ENCODE measurements around the gene WDR83. TPM values are rescaled to one million over a fixed set of nuclear protein-coding genes. Genes with fewer than 3 reads are reported as not detected.
"Not testable (repeated sequence)": the region's sequence is repeated elsewhere in the genome, so short reads cannot be mapped to it uniquely, and the experiment has no call there.

Gene WDR83
- total and polyA plus RNA-seq, 4 donors, result 9.3 to 37.6 (median 21.1) TPM

DNA sequence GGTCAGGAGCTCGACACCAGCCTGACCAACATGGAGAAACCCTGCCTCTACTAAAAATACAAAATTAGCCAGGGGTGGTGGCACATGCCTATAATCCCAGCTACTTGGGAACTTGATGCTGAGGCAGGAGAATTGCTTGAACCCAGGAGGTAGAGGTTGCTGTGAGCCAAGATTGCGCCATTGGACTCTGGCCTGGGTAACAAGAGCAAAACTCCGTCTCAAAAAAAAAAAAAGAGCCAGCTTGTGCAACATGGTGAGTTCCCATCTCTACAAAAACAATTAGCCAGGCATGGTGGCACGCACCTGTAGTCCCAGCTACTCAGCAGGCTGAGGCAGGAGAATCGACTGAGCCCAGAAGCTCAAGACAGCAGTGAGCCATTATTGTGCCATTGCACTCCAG is 11.4 kb downstream of the WDR83 start:
- DNase-seq (ENCODE audit: low read depth in 4 of 6, low spot score in 6 of 6); H3K27ac ChIP-seq (ENCODE audit: low read depth, low read length); H3K27me3 ChIP-seq (ENCODE audit: control insufficient read depth, insufficient read depth, low read length); H3K9me3 ChIP-seq (ENCODE audit: control insufficient read depth, insufficient read depth, low read length); H3K4me3 ChIP-seq (ENCODE audit: low read depth, low read length): not testable (repeated sequence)
- peaks cover 21% of the 10 kb centered on the region for H3K4me1 ChIP-seq (ENCODE audit: control insufficient read depth, insufficient read depth, low read length)
- WGBS (ENCODE audit: insufficient coverage), result 94% methylated on average over 2 of the region's 5 CpGs
- H3K36me3 ChIP-seq (ENCODE audit: control insufficient read depth, insufficient read depth, low read length), result peaks cover 70% of the 10 kb centered on the region

DNA sequence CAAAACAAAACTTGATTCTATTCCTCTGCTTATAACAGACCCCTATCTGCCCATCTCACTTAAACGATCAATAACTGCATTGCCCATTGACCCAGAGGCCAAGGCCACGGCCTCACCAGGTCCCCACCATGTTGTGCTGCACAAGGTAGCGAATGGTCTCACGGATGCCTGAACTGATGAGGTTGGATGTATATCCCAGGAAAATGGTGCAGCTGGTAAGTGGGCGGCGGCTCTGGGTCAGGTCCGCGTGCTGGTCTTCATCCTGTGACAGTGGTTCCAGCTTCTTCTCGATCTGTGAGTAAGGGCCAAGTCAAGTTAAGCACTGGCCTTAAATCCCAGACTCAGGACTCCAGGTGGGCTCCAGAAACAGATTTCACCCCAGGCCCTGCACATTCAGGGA is 13.4 kb downstream of the WDR83 start:
- 97% methylated on average over 9 of the region's 9 CpGs for WGBS (ENCODE audit: insufficient coverage)
- Histone ChIP-seq H3K4me1 (ENCODE audit: control insufficient read depth, insufficient read depth, low read length) (peaks cover 21% of the 10 kb centered on the region), H3K27me3 (ENCODE audit: control insufficient read depth, insufficient read depth, low read length) (no peaks in the 10 kb centered on the region), H3K9me3 (ENCODE audit: control insufficient read depth, insufficient read depth, low read length) (no peaks in the 10 kb centered on the region), H3K27ac (ENCODE audit: low read depth, low read length) (no peak overlapping the region), H3K36me3 (ENCODE audit: control insufficient read depth, insufficient read depth, low read length) (peaks cover 50% of the 10 kb centered on the region), H3K4me3 (ENCODE audit: low read depth, low read length) (no peak overlapping the region)
- no peak for DNase-seq (ENCODE audit: low read depth in 4 of 6, low spot score in 6 of 6)

DNA sequence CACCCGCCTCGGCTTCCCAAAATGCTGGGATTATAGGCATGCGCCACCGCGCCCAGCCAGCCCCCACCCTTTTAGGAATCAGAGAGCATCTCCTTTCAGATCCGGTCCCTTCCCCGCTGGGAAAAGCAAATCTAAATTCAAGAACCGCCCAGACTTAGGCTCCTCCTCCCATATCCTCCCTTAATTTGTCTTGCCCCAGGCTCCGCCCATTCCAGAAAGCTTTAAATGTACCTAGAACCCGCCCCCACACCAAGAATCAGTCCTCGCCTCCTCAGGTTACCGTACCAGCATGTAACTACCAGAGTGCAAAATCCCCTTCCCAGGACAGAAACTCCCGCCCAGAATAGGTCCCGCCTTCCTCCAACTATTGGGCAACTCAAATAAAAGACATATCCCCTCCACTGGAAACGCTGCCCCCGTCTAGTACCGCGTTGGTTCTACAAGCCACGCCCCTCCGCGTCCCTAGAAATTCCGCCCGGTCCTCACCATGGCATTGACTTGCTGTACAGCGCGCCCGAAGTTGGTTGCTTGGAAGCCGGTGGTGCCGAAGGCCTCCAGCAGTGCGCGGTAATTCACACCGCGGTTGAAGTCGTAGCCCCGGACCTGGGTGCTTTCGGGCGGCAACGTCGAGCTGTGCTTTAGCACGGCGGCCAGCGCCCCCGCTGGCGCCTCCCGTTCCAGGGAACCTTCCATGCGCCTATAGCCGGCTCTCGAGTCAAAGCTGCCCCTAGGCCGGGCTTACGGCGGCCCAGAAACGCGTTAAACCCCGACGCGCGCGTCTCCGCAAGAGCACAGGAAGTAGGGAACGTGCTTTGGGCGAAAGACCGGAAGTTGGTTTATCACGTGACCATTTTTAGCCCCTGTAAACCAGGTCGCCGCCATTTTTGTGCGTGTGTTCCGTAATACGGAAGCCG is 14.7 kb downstream of the WDR83 start, which contains the start of gene DHPS:
DHPS (minus strand) TSS at position 807 of the 914 bp plus-strand sequence; CDS start at position 693, 114 bp downstream.
- WGBS (ENCODE audit: insufficient coverage), result under 1% methylated on average over 68 of the region's 68 CpGs
- Histone ChIP-seq H3K27ac (ENCODE audit: low read depth, low read length) (peak within 1 kb of the TSS; percentile 96), H3K9me3 (ENCODE audit: control insufficient read depth, insufficient read depth, low read length) (no peaks in the 10 kb centered on the region), H3K4me1 (ENCODE audit: control insufficient read depth, insufficient read depth, low read length) (peaks cover 21% of the 10 kb centered on the region), H3K27me3 (ENCODE audit: control insufficient read depth, insufficient read depth, low read length) (no peaks in the 10 kb centered on the region), H3K36me3 (ENCODE audit: control insufficient read depth, insufficient read depth, low read length) (peaks cover 37% of the 10 kb centered on the region), H3K4me3 (ENCODE audit: low read depth, low read length) (peak within 1 kb of the TSS; percentile 99)
- DNase-seq (ENCODE audit: low read depth in 4 of 6, low spot score in 6 of 6), result peak; percentile 88 to 99 (median 96)

DNA sequence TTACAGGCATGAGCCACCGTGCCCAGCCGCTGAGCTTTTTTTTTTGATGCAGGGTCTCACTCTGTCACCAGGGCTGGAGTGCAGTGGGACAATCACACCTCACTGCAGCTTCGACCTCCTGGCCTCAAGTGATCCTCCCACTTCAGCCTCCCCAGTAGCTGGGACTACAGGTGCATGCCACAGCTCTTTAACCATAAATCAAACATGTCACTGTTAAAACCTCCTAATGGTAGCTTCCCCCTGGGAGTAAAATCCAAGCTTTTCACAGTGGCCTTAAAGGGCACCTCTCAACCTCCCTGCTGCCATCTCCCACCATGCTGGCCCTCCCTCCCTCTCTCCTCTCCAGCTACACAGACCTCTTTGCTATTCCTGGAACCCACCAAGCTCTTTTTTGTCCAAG is 19.2 kb downstream of the WDR83 start:
- no peak overlapping the region for H3K4me3 ChIP-seq (ENCODE audit: low read depth, low read length)
- peaks cover 35% of the 10 kb centered on the region for H3K36me3 ChIP-seq (ENCODE audit: control insufficient read depth, insufficient read depth, low read length)
- H3K27ac ChIP-seq (ENCODE audit: low read depth, low read length), result no peak overlapping the region
- H3K4me1 ChIP-seq (ENCODE audit: control insufficient read depth, insufficient read depth, low read length), result peaks cover 8% of the 10 kb centered on the region
- H3K9me3 ChIP-seq (ENCODE audit: control insufficient read depth, insufficient read depth, low read length), result no peaks in the 10 kb centered on the region
- H3K27me3 ChIP-seq (ENCODE audit: control insufficient read depth, insufficient read depth, low read length), result no peaks in the 10 kb centered on the region
- WGBS (ENCODE audit: insufficient coverage), result 90% methylated on average over 3 of the region's 3 CpGs
- no peak for DNase-seq (ENCODE audit: low read depth in 4 of 6, low spot score in 6 of 6)

DNA sequence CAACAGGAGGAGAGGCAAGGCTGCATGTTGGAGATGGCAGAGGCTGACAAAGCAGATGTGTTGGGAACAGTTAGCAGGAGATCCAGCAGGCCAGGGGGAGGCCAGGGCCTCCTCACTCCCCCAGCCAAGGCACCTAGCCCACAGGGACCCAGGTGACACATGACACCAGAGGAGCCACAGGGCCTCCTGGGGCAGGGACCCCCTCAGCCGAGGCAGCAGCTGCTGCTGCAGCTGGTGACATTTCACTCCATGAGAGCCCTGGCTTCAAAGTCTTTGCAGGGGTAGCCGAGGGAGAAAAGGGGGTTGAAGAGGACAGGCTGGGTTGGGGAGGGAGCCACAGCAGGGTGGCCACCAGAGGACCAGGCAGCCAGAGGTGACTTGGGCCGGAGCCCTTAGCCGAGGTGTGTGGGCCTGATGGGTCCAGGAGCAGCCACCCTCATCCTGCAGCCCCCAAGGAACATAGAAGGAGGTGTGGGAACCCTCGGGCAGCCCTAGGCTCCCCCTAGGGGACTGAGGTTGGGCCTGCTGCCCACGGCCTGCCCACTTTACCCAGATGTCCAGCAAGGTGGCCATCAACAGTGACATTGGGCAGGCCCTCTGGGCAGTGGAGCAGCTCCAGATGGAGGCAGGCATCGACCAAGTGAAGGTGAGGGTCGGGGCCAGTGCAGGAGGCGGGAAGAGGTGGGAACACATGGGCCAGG is 21.0 kb downstream of the WDR83 start, which contains the start of gene GNG14:
GNG14 (plus strand) TSS at position 503 of the 701 bp plus-strand sequence; CDS start at position 554, 51 bp downstream.
- no peak for DNase-seq (ENCODE audit: low read depth in 4 of 6, low spot score in 6 of 6)
- H3K27ac ChIP-seq (ENCODE audit: low read depth, low read length), result no peak within 1 kb of the TSS
- H3K4me3 ChIP-seq (ENCODE audit: low read depth, low read length), result no peak within 1 kb of the TSS
- peaks cover 45% of the 10 kb centered on the region for H3K36me3 ChIP-seq (ENCODE audit: control insufficient read depth, insufficient read depth, low read length)
- no peaks in the 10 kb centered on the region for H3K4me1 ChIP-seq (ENCODE audit: control insufficient read depth, insufficient read depth, low read length)
- 91% methylated on average over 8 of the region's 9 CpGs for WGBS (ENCODE audit: insufficient coverage)
- no peaks in the 10 kb centered on the region for H3K27me3 ChIP-seq (ENCODE audit: control insufficient read depth, insufficient read depth, low read length)
- H3K9me3 ChIP-seq (ENCODE audit: control insufficient read depth, insufficient read depth, low read length), result no peaks in the 10 kb centered on the region

DNA sequence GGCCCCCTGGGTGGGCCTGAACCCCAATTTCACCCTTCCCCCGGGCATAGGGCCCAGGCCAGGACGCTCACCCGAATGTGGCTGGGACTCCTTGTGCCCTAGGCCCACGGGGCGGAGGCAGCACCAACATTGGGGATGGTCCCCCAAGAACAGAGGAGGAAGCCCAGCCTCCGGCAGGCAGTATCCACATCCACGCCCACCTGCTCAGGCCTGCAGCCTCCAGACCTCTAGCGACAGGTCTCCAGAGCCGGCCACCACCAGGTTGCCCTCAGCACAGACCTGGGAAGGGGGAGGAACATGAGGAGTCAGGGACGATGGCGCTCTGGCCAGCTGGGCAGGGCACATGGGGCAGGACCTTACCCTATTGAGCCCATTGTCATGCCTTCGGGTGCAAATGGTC is 22.4 kb downstream of the WDR83 start:
- Histone ChIP-seq H3K4me1 (ENCODE audit: control insufficient read depth, insufficient read depth, low read length) (no peaks in the 10 kb centered on the region), H3K27ac (ENCODE audit: low read depth, low read length) (no peak overlapping the region), H3K36me3 (ENCODE audit: control insufficient read depth, insufficient read depth, low read length) (peaks cover 49% of the 10 kb centered on the region), H3K4me3 (ENCODE audit: low read depth, low read length) (no peak overlapping the region), H3K27me3 (ENCODE audit: control insufficient read depth, insufficient read depth, low read length) (no peaks in the 10 kb centered on the region), H3K9me3 (ENCODE audit: control insufficient read depth, insufficient read depth, low read length) (no peaks in the 10 kb centered on the region)
- DNase-seq (ENCODE audit: low read depth in 4 of 6, low spot score in 6 of 6), result no peak
- 97% methylated on average over 11 of the region's 12 CpGs for WGBS (ENCODE audit: insufficient coverage)

DNA sequence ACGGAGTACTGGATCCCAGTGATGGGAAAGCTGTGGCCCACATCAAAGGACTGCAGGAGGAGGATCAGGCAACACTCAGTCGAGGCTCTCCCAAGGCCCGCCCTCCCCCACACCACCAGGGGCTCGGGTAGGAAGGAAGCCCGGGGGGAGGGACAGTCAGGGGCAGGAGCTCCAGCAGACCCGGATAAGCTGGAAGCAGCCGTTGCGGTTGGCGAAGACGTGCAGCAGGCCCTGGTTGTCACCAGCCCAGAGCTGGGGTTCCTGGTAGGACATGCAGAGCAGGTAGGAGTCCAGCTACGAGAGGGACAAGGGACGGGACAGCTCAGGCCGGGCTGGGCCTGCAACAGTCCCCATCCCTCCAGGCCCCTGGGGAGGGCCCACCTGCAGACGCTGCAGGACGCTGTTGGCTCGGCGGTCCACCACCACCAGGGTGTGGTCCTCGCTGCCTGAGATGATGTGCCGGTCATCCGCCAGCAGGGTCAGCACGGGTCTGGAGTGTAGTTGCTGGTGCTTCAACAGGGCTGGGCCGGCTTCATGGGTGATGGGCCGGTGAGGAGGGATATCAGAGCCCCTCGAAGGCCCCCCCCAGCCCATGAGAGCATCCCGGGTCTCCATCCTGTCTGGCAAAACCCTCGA is 23.1 kb downstream of the WDR83 start:
- Histone ChIP-seq H3K9me3 (ENCODE audit: control insufficient read depth, insufficient read depth, low read length) (no peaks in the 10 kb centered on the region), H3K36me3 (ENCODE audit: control insufficient read depth, insufficient read depth, low read length) (peaks cover 54% of the 10 kb centered on the region), H3K4me1 (ENCODE audit: control insufficient read depth, insufficient read depth, low read length) (peaks cover under 1% of the 10 kb centered on the region), H3K27ac (ENCODE audit: low read depth, low read length) (no peak overlapping the region), H3K27me3 (ENCODE audit: control insufficient read depth, insufficient read depth, low read length) (no peaks in the 10 kb centered on the region), H3K4me3 (ENCODE audit: low read depth, low read length) (no peak overlapping the region)
- WGBS (ENCODE audit: insufficient coverage), result 90% methylated on average over 24 of the region's 26 CpGs
- no peak for DNase-seq (ENCODE audit: low read depth in 4 of 6, low spot score in 6 of 6)

DNA sequence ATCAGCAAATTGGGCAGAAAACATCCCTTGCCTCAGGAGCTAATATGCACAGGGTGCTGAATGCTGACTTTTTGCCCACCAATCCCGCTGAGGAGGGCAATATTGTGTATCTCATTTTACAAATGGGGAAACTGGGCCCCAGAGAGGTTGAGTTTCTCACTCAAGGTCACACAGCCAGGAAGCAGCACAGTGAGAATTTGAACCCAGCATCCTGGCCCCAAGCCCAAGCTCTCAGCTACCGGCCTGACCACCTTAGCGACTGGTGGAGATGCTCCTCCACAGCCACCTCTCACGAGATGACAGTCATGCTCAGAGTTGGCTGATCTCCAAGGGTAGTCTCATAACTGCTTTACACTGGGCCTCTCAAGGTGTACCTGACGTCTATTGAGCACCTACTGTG is 26.4 kb downstream of the WDR83 start:
- no peaks in the 10 kb centered on the region for H3K27me3 ChIP-seq (ENCODE audit: control insufficient read depth, insufficient read depth, low read length)
- no peaks in the 10 kb centered on the region for H3K9me3 ChIP-seq (ENCODE audit: control insufficient read depth, insufficient read depth, low read length)
- peaks cover 52% of the 10 kb centered on the region for H3K36me3 ChIP-seq (ENCODE audit: control insufficient read depth, insufficient read depth, low read length)
- 99% methylated on average over 5 of the region's 5 CpGs for WGBS (ENCODE audit: insufficient coverage)
- no peak overlapping the region for H3K4me3 ChIP-seq (ENCODE audit: low read depth, low read length)
- DNase-seq (ENCODE audit: low read depth in 4 of 6, low spot score in 6 of 6), result no peak
- H3K4me1 ChIP-seq (ENCODE audit: control insufficient read depth, insufficient read depth, low read length), result peaks cover 25% of the 10 kb centered on the region
- no peak overlapping the region for H3K27ac ChIP-seq (ENCODE audit: low read depth, low read length)

DNA sequence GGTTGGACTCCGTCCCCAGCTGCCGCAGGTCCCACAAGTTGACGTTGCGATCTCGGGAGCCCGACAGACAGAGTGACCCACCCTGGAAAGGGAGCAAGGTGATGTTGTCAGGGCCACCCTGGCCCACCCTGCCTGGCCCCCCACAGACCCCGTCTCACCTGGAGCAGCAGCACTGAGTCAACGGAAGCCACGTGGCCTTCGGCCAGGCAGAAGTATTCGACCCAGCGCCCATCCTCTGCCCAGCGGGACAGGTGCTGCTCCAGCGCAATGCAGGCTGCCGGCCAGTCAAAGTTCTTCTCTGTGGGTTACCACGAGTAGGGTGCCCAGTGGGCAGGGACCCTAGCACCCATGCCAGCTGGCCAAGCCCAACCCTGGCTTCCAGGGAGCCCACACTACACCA is 28.0 kb downstream of the WDR83 start:
- peaks cover 47% of the 10 kb centered on the region for H3K36me3 ChIP-seq (ENCODE audit: control insufficient read depth, insufficient read depth, low read length)
- H3K27me3 ChIP-seq (ENCODE audit: control insufficient read depth, insufficient read depth, low read length), result no peaks in the 10 kb centered on the region
- no peak for DNase-seq (ENCODE audit: low read depth in 4 of 6, low spot score in 6 of 6)
- H3K9me3 ChIP-seq (ENCODE audit: control insufficient read depth, insufficient read depth, low read length), result no peaks in the 10 kb centered on the region
- 96% methylated on average over 16 of the region's 16 CpGs for WGBS (ENCODE audit: insufficient coverage)
- peaks cover 25% of the 10 kb centered on the region for H3K4me1 ChIP-seq (ENCODE audit: control insufficient read depth, insufficient read depth, low read length)
- H3K27ac ChIP-seq (ENCODE audit: low read depth, low read length), result no peak overlapping the region
- H3K4me3 ChIP-seq (ENCODE audit: low read depth, low read length), result no peak overlapping the region
